ENCODE data around the gene MCM7. TPM values are rescaled to one million over a fixed set of nuclear protein-coding genes. Genes with fewer than 3 reads are reported as not detected.

MCM7 gene
- total RNA-seq, 1 donor from 2014 or later: 212 TPM

DNA sequence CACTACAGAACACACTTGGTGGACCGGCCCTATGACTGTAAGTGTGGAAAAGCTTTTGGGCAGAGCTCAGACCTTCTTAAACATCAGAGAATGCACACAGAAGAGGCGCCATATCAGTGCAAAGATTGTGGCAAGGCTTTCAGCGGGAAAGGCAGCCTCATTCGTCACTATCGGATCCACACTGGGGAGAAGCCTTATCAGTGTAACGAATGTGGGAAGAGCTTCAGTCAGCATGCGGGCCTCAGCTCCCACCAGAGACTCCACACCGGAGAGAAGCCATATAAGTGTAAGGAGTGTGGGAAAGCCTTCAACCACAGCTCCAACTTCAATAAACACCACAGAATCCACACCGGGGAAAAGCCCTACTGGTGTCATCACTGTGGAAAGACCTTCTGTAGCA is 37.0 kb downstream of the MCM7 start:
- Mint-ChIP-seq H3K27me3 (no peaks in the 10 kb centered on the region), H3K27ac (no peak overlapping the region), H3K4me3 (ENCODE audit: low read depth) (no peak overlapping the region), H3K36me3 (ENCODE audit: insufficient read depth) (peaks cover 56% of the 10 kb centered on the region), H3K9me3 (ENCODE audit: low read depth) (peaks cover 9% of the 10 kb centered on the region), H3K4me1 (ENCODE audit: low read depth) (peaks cover 2% of the 10 kb centered on the region)
- TF ChIP-seq, protein P1, sequence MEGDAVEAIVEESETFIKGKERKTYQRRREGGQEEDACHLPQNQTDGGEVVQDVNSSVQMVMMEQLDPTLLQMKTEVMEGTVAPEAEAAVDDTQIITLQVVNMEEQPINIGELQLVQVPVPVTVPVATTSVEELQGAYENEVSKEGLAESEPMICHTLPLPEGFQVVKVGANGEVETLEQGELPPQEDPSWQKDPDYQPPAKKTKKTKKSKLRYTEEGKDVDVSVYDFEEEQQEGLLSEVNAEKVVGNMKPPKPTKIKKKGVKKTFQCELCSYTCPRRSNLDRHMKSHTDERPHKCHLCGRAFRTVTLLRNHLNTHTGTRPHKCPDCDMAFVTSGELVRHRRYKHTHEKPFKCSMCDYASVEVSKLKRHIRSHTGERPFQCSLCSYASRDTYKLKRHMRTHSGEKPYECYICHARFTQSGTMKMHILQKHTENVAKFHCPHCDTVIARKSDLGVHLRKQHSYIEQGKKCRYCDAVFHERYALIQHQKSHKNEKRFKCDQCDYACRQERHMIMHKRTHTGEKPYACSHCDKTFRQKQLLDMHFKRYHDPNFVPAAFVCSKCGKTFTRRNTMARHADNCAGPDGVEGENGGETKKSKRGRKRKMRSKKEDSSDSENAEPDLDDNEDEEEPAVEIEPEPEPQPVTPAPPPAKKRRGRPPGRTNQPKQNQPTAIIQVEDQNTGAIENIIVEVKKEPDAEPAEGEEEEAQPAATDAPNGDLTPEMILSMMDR (IDR thresholded peaks at IDR 0.05; ENCODE audit: unreplicated experiment): no peak
- DNase-seq (ENCODE audit: low spot score, unreplicated experiment): no peak

DNA sequence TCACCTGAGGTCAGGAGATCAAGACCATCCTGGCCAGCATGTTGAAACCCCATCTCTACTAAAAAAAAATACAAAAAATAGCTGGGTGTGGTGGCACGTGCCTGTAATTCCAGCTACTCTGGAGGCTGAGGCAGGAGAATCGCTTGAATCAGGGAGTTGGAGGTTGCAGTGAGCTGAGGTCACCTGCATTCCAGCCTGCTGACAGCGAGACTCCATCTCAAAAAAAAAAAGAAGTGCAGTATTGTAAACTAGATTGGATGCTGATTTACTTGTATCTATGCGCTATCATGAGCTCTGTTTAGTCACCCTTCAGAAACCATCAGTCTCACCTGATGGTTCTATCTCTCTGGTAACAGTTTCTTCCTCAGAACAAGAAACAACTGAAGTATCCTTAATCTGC is 37.8 kb downstream of the MCM7 start:
- Mint-ChIP-seq H3K9me3 (ENCODE audit: low read depth) (peaks cover 9% of the 10 kb centered on the region), H3K4me1 (ENCODE audit: low read depth) (peaks cover 2% of the 10 kb centered on the region), H3K27ac (no peak overlapping the region), H3K27me3 (no peaks in the 10 kb centered on the region), H3K4me3 (ENCODE audit: low read depth) (no peak overlapping the region), H3K36me3 (ENCODE audit: insufficient read depth) (peaks cover 58% of the 10 kb centered on the region)
- DNase-seq (ENCODE audit: low spot score, unreplicated experiment): no peak
- TF ChIP-seq, protein P1 (IDR thresholded peaks at IDR 0.05; ENCODE audit: unreplicated experiment): no peak

DNA sequence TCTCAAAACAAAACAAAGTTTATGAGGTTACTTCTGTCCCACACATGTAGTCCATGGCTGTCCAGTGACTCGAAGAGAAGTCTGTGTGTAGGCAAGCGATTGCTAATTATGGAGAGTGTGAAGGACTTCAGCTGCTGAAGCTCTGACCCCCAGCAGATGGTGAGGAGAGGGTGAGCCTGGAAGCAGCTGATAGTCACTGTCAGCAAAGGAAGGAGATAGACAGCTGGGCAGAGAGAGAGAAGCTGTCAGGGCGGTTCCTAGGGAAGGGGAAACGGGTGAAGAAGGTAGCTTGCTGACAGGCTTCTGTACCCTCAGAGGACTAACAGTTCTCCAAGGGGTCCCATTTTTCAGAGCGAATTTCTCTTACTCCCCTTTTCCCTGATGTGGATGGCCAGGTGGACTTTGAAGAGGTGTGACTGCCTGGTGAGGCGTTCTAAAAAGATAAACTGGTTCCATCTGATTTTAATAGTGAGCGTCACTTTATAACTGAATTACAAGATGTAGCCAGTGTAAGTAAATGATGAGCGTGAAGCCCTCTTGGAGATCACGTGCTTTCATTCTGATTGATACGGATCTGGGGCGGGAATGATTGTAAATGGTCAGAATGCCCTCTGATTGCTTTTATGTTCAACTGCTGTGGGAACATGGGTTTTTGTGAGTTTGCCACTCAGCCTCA is 39.5 kb downstream of the MCM7 start:
- Mint-ChIP-seq H3K9me3 (ENCODE audit: low read depth) (peaks cover 9% of the 10 kb centered on the region), H3K4me1 (ENCODE audit: low read depth) (peaks cover 2% of the 10 kb centered on the region), H3K36me3 (ENCODE audit: insufficient read depth) (peaks cover 54% of the 10 kb centered on the region), H3K27ac (no peak overlapping the region), H3K4me3 (ENCODE audit: low read depth) (no peak overlapping the region), H3K27me3 (no peaks in the 10 kb centered on the region)
- TF ChIP-seq, protein P1 (IDR thresholded peaks at IDR 0.05; ENCODE audit: unreplicated experiment): no peak
- DNase-seq (ENCODE audit: low spot score, unreplicated experiment): no peak

GRCh38 chr7:100059251-100059739 is 41.9 kb downstream of the MCM7 start:
- H3K36me3 Mint-ChIP-seq (ENCODE audit: insufficient read depth): peaks cover 37% of the 10 kb centered on the region

DNA sequence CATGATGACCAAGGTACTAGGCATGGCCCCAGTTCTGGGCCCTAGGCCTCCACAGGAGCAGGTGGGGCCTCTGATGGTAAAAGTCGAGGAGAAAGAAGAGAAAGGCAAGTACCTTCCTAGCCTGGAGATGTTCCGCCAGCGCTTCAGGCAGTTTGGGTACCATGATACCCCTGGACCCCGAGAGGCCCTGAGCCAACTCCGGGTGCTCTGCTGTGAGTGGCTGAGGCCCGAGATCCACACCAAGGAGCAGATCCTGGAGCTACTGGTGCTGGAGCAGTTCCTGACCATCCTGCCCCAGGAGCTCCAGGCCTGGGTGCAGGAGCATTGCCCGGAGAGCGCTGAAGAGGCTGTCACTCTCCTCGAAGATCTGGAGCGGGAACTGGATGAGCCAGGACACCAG is 44.2 kb downstream of the MCM7 start:
- peaks cover 24% of the 10 kb centered on the region for H3K36me3 Mint-ChIP-seq (ENCODE audit: insufficient read depth)
- H3K9me3 Mint-ChIP-seq (ENCODE audit: low read depth): no peaks in the 10 kb centered on the region
- H3K27ac Mint-ChIP-seq: no peak overlapping the region
- TF ChIP-seq, protein P1 (IDR thresholded peaks at IDR 0.05; ENCODE audit: unreplicated experiment): no peak
- no peak for DNase-seq (ENCODE audit: low spot score, unreplicated experiment)
- peaks cover 1% of the 10 kb centered on the region for H3K4me1 Mint-ChIP-seq (ENCODE audit: low read depth)
- H3K4me3 Mint-ChIP-seq (ENCODE audit: low read depth): no peak overlapping the region
- H3K27me3 Mint-ChIP-seq: no peaks in the 10 kb centered on the region

More at GRCh38 chr7:100059251-100059739, 41.9 kb downstream of the MCM7 start:
- Mint-ChIP-seq H3K9me3 (ENCODE audit: low read depth) (peaks cover 6% of the 10 kb centered on the region), H3K27me3 (no peaks in the 10 kb centered on the region), H3K27ac (no peak overlapping the region), H3K4me1 (ENCODE audit: low read depth) (no peaks in the 10 kb centered on the region), H3K4me3 (ENCODE audit: low read depth) (no peak overlapping the region)
- TF ChIP-seq, protein P1 (IDR thresholded peaks at IDR 0.05; ENCODE audit: unreplicated experiment): no peak
- DNase-seq (ENCODE audit: low spot score, unreplicated experiment): no peak

All from progenitor cell of endocrine pancreas (in vitro differentiated cells).